NCI-H1417 (cell line): ENCODE measurements around the gene MSH6.

Source experiments
- DNase-seq, 3 experiments: peaks; one replicate each; lab custom pipeline; 2025; lab: John Stamatoyannopoulos, UW

The MSH6 gene, protein sequence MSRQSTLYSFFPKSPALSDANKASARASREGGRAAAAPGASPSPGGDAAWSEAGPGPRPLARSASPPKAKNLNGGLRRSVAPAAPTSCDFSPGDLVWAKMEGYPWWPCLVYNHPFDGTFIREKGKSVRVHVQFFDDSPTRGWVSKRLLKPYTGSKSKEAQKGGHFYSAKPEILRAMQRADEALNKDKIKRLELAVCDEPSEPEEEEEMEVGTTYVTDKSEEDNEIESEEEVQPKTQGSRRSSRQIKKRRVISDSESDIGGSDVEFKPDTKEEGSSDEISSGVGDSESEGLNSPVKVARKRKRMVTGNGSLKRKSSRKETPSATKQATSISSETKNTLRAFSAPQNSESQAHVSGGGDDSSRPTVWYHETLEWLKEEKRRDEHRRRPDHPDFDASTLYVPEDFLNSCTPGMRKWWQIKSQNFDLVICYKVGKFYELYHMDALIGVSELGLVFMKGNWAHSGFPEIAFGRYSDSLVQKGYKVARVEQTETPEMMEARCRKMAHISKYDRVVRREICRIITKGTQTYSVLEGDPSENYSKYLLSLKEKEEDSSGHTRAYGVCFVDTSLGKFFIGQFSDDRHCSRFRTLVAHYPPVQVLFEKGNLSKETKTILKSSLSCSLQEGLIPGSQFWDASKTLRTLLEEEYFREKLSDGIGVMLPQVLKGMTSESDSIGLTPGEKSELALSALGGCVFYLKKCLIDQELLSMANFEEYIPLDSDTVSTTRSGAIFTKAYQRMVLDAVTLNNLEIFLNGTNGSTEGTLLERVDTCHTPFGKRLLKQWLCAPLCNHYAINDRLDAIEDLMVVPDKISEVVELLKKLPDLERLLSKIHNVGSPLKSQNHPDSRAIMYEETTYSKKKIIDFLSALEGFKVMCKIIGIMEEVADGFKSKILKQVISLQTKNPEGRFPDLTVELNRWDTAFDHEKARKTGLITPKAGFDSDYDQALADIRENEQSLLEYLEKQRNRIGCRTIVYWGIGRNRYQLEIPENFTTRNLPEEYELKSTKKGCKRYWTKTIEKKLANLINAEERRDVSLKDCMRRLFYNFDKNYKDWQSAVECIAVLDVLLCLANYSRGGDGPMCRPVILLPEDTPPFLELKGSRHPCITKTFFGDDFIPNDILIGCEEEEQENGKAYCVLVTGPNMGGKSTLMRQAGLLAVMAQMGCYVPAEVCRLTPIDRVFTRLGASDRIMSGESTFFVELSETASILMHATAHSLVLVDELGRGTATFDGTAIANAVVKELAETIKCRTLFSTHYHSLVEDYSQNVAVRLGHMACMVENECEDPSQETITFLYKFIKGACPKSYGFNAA (N-terminal part only)

DNA sequence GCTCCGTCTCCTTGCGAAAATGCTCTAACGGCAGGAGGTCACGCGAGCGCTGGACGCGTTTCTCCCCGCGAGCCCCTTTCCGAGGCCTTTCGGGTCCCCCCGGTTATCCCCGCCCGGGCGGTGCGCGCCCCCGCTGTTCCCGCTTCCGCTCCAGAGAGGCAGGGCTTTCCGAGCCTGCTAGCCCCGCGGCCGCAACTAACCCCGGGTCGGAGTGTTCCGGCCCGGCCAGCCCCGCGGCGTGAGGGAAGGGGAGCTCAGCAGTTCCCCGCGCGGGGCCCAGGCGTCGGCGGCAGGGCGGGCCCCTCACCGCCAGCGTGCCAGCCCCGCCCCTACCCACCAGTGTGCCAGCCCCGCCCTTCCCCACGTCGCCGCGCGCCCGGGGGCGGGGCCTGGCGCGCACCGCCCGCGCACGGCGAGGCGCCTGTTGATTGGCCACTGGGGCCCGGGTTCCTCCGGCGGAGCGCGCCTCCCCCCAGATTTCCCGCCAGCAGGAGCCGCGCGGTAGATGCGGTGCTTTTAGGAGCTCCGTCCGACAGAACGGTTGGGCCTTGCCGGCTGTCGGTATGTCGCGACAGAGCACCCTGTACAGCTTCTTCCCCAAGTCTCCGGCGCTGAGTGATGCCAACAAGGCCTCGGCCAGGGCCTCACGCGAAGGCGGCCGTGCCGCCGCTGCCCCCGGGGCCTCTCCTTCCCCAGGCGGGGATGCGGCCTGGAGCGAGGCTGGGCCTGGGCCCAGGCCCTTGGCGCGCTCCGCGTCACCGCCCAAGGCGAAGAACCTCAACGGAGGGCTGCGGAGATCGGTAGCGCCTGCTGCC, at the start of gene MSH6:
TSS of gene MSH6 (plus strand) at position 475 of the 815 bp plus-strand sequence. CDS start at position 564, 89 bp downstream.
- peak; percentile 97 to 98 (median 97) for DNase-seq

DNA sequence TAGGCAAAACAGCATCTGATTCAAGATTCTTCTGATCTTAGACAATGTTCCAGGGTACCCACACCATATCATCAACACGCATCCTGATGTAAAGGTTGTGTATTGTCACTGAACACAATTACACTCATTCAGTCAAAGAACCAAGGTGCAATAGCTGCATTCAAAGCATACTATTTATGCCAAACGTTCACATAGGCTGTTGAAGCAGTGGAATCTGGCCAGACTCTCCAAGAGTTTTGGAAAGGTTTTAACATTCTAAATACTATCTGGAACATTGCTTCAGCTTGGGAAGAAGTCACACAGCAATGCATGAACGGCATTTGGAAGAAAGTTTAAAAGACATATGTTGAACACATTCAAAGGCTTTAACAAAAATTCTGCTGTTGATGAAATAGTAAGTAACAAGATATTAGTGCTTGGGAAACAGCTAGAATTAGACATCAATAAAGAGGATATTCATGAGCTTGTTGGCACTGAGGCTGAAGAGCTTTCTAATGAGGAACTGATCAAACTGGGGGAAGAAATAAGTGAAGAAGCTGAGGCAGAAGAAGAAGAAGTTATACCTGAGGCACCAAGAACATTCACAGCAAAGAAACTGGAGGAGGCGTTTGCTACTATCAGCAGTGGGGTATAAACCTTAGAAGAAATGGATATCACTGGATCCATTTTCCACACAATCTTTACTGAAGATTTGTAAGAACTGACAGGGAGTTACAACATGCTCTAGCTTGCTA, 47.6 kb upstream of the MSH6 start:
- DNase-seq = no peak

DNA sequence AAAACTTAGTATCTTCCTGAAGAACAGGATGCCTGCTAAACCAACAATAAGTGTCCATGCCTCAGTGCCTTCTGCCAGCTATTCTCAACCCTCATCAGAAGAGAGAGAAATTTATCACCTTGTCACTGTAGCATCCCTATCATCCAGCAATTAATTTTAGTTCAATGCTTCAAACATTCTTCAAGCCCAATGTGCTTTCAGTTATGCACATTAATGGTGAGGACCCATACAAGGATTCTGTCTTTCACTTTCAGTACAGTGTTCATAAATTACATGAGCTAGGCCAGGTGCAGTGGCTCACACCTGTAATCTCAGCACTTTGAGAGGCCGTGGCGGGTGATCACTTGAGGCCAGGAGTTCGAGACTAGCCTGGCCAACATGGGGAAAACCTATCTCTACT, 47.0 kb upstream of the MSH6 start:
- no peak for DNase-seq

DNA sequence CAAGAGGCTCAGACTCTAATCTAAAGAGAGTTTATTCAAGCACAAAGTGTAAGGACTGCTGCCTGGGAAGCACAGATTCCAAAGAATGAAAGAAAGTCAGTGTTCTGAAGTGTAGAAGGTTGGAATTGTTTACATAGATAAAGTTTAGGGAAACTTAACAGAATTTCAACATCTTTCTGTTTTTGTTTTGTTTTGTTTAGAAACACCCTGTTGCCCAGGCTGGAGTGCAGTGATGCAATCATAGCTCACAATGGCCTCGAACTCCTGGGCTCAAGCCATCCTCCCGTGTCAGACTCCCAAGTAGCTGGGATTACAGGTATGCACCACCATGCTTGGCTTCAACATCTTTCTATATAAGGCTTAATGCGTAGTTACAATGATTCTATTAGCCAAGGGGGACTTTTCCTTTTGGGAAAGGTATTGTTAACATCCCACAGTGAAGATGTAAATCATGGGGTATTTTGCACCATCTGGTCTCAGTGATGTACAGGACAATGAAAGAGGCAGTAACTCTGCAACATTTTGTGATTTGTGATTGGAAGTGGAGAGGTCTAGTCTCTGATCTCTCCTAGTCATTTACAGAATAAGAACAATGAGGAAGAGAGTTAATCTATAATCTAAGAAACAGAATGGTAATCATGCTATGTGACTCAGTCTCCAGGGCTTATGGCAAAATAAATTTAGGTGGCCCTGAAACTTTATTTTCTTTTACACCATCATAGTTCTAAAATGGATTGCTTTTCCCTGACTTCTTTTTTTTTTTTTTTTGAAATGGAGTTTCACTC, 45.6 kb upstream of the MSH6 start:
- DNase-seq = no peak

DNA sequence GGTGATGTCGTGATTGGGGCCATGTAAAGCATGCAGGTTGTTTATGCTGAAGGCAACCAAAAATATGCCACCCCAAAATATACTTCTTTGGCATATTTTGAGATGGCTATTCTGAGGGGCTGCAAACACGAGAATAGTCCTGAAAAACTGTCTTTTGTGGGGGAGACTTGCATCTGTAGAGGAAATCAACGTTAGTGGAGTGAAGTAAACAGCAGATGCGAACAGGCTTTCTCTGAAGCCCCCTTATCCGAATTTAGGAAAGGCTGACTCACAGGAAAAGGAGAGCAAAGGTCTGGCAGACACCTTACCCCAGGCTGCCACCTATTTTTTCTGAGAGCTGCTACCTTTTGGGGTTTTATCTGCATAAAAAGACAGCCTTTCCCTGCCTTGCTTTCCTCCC, 44.6 kb upstream of the MSH6 start:
- DNase-seq = no peak

DNA sequence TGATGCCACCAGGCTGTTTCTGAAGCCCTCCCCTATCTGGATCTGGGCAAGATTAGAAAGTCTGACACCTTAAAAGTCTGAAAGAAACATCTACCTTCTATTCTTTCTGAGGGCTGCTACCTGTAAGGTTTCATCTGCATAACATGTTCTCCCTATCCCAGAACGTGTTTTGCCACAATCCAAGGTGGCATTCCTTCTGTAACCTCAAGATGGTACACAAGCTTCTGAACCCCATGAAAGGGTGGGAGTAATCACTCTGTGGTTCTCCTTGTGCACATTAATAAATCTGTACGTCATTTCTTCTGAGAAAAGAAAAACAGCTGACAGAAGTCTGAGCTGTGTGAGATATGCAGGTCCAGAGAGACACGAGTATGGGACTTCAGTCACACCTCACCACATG, 41.8 kb upstream of the MSH6 start:
- DNase-seq = no peak

DNA sequence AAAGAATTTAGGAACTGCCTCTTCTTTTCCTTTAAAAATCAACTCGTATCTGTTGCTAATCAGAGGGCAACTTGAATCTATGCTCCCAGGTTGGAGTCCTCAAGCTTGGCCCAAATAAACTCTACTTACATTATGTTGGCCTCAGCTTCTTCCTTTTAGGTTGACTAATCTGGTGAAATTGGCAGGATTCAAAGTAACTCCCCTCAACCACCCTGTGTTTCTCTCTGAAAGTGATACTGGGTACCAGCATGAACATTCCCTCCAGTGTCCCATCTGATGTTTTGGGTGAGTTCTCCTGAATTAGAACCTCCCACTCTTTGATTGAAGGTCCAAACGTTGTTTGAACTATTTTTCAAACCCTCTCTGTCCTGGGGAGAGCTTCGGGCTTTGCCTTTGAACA, 41.3 kb upstream of the MSH6 start:
- no peak for DNase-seq

DNA sequence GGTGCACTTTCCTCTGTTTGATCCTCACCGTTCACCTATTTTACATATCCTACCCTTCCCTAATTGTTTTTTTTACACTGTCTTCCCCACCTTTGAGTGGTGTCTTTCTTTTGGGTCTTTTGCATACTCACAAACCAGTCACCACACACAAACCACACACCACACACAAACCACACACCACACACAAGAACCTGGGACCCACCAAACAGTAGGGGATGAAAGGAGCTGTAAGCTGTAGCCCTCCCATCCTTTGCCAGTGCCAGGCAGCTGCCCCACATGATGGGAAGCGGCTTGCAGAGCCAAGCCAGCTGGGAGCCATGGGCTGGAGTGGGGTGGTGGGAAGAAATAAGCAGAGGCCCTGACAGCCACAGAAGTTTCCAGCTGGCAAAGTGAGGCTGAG, 38.9 kb upstream of the MSH6 start:
- DNase-seq = no peak

DNA sequence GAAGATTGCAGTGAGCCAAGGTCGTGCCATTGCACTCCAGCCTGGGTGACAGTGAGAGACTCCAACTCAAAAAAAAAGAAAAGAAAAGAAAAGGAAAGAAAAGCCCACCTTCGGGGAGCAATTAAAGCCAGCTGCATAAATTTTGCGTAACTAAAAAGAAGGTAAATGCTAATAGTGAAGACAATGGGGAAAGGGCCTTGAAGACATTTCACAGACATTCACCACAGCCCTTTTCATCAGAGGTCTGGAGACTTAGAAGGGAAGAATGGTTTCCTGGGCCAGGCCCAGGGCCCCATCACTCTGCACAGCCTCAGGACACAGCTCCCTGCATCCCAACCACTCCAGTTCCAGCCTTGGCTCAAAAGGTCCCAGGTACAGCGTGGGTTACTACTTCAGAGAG, 35.1 kb upstream of the MSH6 start:
- DNase-seq = no peak

DNA sequence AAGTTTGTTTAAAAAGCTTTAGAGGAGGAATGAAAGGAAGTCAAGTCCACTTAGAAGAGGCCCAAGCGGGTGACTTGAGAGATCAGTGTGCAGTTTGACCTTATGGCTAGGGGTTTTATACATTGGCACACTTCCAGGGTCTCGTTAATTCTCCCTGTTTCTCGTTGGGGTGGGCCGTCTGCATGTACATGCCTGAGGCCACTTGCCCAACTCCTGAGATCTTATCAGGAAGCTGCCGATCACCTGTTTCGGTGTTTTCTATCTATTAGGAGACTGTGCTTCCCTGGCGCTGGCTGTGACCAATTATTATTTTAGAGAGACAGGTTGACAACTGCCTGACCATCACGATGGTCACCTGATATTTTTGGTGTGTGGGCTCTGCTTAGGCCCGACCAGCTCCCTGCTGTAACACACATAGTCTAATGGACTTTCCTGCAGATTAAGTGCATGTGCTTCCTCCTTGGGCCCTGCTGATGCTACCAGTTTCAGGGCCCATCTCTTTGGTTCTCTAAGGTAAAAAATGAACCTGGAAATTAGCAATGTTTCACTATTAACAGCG, 31.0 kb upstream of the MSH6 start:
- peak in 1 of 3 experiments; percentile 19 for DNase-seq

DNA sequence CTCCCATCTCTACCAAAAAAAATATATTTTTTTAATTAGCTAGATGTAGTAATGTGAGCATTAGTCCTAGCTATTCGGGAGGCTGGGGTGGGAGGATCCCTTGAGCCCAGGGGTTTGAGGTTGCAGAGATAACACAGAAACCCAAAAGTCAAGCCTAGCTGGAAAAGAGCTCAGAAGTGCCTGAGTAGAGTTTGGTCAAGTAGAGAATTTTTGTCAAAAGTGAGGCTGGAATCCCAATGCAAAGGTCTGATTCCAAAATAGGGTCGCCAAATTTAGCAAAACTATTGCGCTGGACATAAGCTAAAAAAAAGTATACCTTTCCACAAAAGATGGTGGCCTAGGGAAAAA, 15.5 kb upstream of the MSH6 start:
- DNase-seq = no peak

DNA sequence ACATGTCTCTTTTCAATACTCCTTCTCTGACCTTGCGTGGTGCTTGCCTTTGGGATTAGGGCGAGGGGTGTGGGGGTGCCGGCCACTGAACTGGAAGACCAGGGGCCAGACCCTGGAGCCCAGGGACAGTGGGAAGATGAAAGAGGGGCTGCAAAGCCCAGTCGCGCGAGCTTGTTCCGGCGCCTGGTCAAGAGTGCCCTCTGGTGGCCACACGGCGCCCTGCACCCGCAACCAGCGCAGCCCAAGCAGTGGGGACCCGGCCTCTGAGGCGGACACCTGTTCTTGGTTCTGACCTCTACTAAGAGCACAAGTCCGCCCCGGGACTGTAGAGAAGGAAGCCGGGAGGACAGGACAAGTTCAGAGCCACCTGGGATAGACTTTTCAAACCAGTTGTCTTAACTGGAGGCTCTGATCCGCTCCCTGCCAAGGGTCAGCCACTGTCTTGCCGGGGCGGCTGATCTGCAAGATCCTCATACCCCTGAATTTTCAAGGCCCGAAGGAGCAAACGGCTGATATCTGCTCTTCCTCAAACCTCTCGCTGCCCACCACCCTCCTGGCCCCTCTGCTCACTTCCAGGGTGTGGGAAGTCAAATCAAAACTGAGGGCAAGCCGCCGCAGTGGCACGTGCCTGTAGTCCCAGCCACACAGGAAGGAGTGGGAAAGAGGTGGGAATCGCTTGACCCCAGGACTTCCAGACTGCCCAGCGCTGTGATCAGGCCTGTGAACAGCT, 14.9 kb upstream of the MSH6 start:
- DNase-seq = peak; percentile 57 to 75 (median 62)

DNA sequence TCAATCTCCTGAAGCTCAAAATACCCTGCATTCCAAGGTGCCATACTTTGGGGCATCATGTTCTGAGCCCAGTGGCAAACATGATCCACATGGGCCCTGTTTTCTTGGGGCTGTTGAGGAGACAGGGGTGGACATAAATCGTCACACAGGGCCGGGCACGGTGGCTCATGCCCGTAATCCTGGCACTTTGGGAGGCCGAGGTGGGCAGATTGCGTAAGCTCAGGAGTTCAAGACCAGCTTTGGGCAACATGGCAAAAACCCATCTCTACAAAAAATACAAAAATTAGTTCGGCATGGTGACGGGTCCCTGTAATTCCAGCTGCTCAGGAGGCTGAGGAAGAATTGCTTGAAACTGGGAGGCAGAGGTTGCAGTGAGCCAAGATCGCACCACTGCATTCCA, 13.6 kb upstream of the MSH6 start:
- no peak for DNase-seq

DNA sequence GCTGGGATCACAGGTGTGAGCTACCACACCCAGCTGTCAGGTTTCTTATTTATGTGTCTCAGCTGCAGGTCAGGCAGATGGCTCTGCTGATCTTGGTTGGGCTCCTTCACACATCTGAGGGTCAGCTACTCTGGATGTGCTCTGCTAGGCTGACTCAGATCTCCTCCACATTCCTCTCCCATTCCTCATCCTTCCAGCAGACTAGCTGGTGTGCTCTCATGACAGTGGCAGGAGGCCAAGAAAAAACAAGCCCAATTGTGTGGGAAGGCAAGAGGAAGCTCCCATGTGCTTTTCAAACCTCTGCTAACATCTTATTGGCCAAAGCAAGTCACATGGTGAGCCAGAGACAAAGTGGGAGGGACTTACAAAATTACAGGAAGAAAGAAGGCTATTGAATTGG, 11.7 kb upstream of the MSH6 start:
- peak in 2 of 3 experiments; percentile 15 to 63 for DNase-seq

DNA sequence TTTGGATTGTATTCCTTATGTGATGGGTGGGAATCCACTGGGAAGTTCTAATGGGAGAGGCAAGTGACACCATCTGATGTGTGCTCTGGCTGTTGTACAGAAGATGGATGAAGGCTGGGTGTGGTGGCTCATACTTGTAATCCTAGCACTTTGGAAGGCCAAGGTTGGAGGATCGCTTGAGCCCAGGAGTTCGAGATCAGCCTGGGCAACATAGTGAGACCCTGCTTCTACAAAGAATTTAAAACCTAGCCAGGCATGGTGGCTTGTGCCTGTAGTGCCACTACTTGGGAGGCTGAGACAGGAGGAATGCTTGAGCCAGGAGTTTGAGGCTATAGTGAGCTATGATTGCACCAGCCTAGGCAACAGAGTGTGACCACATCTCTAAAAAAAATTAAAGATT, 10.6 kb upstream of the MSH6 start:
- no peak for DNase-seq

DNA sequence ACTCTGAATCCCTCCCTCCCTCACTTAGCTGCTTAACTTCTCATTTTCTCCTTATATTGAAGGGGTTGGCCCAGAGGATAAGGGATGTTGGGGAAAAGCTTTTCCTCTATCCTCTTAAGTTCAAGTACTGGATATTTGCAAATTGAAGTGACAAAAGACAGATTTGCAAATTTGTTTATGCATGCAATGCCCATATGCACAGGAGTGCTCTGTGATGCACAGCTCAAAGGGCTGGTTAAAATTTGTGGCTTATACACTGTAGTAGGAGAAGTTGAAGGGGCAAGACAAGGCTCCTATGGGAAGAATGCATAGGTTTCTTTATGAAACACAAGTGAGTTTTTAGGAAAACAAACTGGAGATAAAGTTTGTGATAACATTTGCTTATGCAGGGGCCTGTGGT, 8.4 kb upstream of the MSH6 start:
- no peak for DNase-seq

DNA sequence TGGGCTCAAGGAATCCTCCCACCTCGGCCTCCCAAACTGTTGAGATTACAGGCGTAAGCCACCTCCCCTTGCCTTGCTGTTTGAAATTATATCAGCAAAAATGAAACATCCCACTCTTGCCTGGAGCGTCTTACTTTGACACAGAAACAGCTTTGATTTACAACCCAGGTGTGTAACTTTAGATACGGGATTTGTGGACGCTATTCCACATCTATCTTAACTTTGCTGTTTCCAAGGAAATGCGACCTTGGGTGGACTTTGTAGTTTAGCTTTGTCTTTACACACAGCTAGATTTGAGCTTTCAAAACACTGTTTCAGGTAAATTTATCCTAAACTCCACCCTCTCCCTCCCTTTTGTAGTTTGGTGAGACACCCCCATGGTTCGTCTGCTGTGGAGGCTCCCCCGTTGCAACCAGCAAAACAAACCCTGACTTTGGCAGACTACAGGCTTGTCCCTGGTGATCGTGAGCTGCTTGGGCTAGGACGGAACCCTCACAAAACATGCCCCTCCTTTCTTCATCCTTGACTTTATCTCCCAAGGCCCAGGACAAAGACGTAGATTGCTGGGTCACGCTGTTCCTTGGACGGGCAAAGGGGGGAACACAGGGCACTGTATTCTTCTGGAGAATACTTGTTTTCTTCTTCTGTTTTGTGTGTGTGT, 5.5 kb upstream of the MSH6 start:
- DNase-seq = no peak

DNA sequence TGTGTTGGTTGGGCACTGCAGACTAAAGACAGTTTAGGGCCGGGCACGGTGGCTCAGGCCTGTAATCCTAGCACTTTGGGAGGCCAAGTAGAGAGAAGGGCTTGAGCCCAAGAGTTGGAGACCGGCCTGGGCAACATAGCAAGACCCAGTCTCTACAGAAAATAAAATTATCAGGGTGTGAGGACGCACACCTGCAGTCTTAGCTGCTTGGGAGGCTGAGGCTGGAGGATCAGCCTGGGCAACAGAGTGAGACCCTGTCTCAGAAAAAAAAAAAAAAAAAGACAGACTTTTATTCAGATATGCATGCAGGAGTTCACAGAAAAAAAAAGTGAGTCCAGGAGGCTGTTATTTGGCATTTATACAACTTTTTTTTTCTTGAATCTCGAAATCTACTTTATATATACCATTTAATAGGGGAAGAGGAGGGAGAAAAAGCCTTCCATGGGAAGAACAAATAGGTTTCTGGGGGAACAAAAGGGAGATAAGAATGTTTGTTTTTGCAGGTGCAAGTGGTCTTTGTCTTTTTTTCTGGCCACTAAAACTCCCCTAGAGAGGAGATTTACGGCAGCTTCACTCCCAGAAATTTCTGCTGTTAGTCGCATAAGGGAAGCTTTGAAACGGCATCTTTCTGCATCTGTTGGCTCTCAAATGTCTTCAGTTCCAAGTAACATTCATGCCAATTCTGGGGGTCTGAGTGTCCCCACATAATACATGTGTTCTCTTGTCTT, 4.1 kb upstream of the MSH6 start:
- DNase-seq = no peak
